RWPE1 (cell line): Measurements from ENCODE around the gene SLC26A9.
A peak's percentile ranks its signal among the peaks of the same experiment; 100 is the strongest.

Source experiments
- CTCF ChIA-PET: fragments of 350-600 bp; sonication (Branson Sonifier 250); formaldehyde crosslinking; extraction: SDS; loops from one replicate; lab custom pipeline; 2021; lab: Yijun Ruan, JAX
- POLR2A ChIA-PET: fragments of 400-600 bp; formaldehyde crosslinking; extraction: SDS; loops from one replicate; lab custom pipeline; 2020; ENCODE audit warnings: antibody characterized with exemption; ENCODE audit not compliant: low non-redundant PET; lab: Yijun Ruan, JAX
- DNase-seq: peaks from one replicate; pipeline ENCODE4 v3.0.0; 2012; ENCODE audit warnings: low spot score
- H3K27ac ChIP-seq: fragments of 450-650 bp; 2 replicates; pipeline ENCODE4 v1.5.1; 2017
- CTCF ChIP-seq: fragments of 450-650 bp; conservative IDR thresholded peaks from 2 replicates; pipeline ENCODE4 v1.5.1; 2017; ENCODE audit warnings: low read depth, mild to moderate bottlenecking

The SLC26A9 gene

GRCh38 chr1:205933671-205934618 lies 9.3 kb downstream of the SLC26A9 start:
- POLR2A ChIA-PET, result no interaction called here
- peak overlapping the region; percentile 57 for H3K27ac ChIP-seq
- CTCF ChIA-PET, result interaction anchor here (0.7 to 1.5 kb wide), 3 partner anchors 43 to 113 kb away, joined by 3 to 16 read pairs (median 11); no protein-coding TSS in a partner anchor
- DNase-seq, result peak; percentile 85
- no peak for TF ChIP-seq CTCF

GRCh38 chr1:205932776-205933175 lies 10.5 kb downstream of the SLC26A9 start:
- no peak for TF ChIP-seq CTCF
- no peak overlapping the region for H3K27ac ChIP-seq
- ChIA-PET CTCF (interaction anchor here (0.5 to 1.2 kb wide), 2 partner anchors 11 to 44 kb away, joined by 3 to 11 read pairs; no protein-coding TSS in a partner anchor), POLR2A (no interaction called here)
- no peak for DNase-seq

- POLR2A ChIA-PET, result no interaction called here
Measured at GRCh38 chr1:205930799-205931281, 12.4 kb downstream of the SLC26A9 start.

GRCh38 chr1:205930195-205930577 lies 13.1 kb downstream of the SLC26A9 start:
- H3K27ac ChIP-seq, result no peak overlapping the region
- no peak for DNase-seq
- POLR2A ChIA-PET, result no interaction called here
- CTCF ChIA-PET, result interaction anchor here (0.5 to 3.7 kb wide), 6 partner anchors 12 to 868 kb away, joined by 3 to 24 read pairs (median 4); no protein-coding TSS in a partner anchor
- TF ChIP-seq CTCF, result no peak

More at GRCh38 chr1:205930799-205931281, 12.4 kb downstream of the SLC26A9 start:
- CTCF ChIA-PET, result interaction anchor here (1.8 to 3.7 kb wide), 2 partner anchors 12 to 46 kb away, joined by 11 to 24 read pairs; no protein-coding TSS in a partner anchor
- no peak for TF ChIP-seq CTCF
- no peak for DNase-seq
- H3K27ac ChIP-seq, result no peak overlapping the region

GRCh38 chr1:205929496-205930194 lies 13.6 kb downstream of the SLC26A9 start:
- no peak for TF ChIP-seq CTCF
- H3K27ac ChIP-seq, result no peak overlapping the region
- ChIA-PET POLR2A (no interaction called here), CTCF (interaction anchor here (0.5 to 3.7 kb wide), 7 partner anchors 9 to 868 kb away, joined by 3 to 24 read pairs (median 3); no protein-coding TSS in a partner anchor)
- DNase-seq, result no peak

GRCh38 chr1:205928317-205928716 lies 14.9 kb downstream of the SLC26A9 start:
- no peak overlapping the region for H3K27ac ChIP-seq
- no peak for TF ChIP-seq CTCF
- ChIA-PET POLR2A (no interaction called here), CTCF (interaction anchor here (1.5 kb wide), 1 partner anchor 49 kb away, joined by 8 read pairs; no protein-coding TSS in a partner anchor)
- DNase-seq, result no peak
